SK-MEL-5 (cell line): ENCODE data around the gene SNX10. TPM values are rescaled to one million over a fixed set of nuclear protein-coding genes. Genes with fewer than 3 reads are reported as not detected.
A peak's percentile ranks its signal among the peaks of the same experiment; 100 is the strongest.
"Not testable (repeated sequence)": the region's sequence is repeated elsewhere in the genome, so short reads cannot be mapped to it uniquely, and the experiment has no call there.

Experiments
- DNase-seq: peaks from one replicate; pipeline ENCODE4 v3.0.0-alpha.2; 2016; ENCODE audit warnings: low read depth, low spot score
- in situ Hi-C: cut with HindIII; loops from 2 replicates; pipeline ENCODE4 v1.10.0; 2016; ENCODE audit warnings: low sequenced_read_pairs, high pct_unique_total_duplicates, low pct_unique_long_range_greater_than_20kb
- polyA plus RNA-seq, 2 experiments: library from polyadenylated mRNA; depleted of rRNA; stranded (reverse); fragments of >200 nt; gene quantifications; 2 replicates each; pipeline ENCODE4 v1.2.3, GENCODE V29; 2015
- total RNA-seq: library from RNA; depleted of rRNA; stranded (reverse); fragments of >200 nt; shearing (Covaris generic); gene quantifications from 2 replicates; pipeline ENCODE4 v1.2.3, GENCODE V29; 2014; rRNA removed

Gene SNX10
- 203 and 210 TPM in 2 replicates for total RNA-seq
- 190 and 243 TPM in 2 replicates for polyA plus RNA-seq (2015; cell fraction: cytosol; rRNA removed)
- polyA plus RNA-seq (2015; cell fraction: nucleus; rRNA removed) = 103 and 134 TPM in 2 replicates

GRCh38 chr7:26291699-26292538, at the start of gene SNX10:
SNX10 (plus strand) TSS chr7:26291862; CDS start chr7:26346443, 54,581 bp downstream.
- peak; percentile 84 for DNase-seq
- in situ Hi-C loops = no loop called here

- no peak for DNase-seq
- in situ Hi-C loops = no loop called here
These were observed 46.5 kb upstream of the SNX10 start for GRCh38 chr7:26245150-26245549.

- in situ Hi-C loops = no loop called here
- DNase-seq = no peak
These were observed 41.4 kb upstream of the SNX10 start for GRCh38 chr7:26250239-26250638.

GRCh38 chr7:26261866-26262265, 29.8 kb upstream of the SNX10 start:
- DNase-seq, in situ Hi-C loops: not testable (repeated sequence)

- in situ Hi-C loops = no loop called here
- no peak for DNase-seq
These were observed 26.6 kb upstream of the SNX10 start for GRCh38 chr7:26265065-26265464.

GRCh38 chr7:26265499-26266075, 26.1 kb upstream of the SNX10 start:
- in situ Hi-C loops = no loop called here
- DNase-seq = no peak

- in situ Hi-C loops = no loop called here
These were observed 24.0 kb upstream of the SNX10 start for GRCh38 chr7:26267601-26268166.

GRCh38 chr7:26275213-26275612, 16.4 kb upstream of the SNX10 start:
- DNase-seq = no peak
- in situ Hi-C loops = no loop called here

More at GRCh38 chr7:26267601-26268166, 24.0 kb upstream of the SNX10 start:
- no peak for DNase-seq

GRCh38 chr7:26278770-26279169, 12.9 kb upstream of the SNX10 start:
- in situ Hi-C loops = no loop called here
- DNase-seq = peak; percentile 73

GRCh38 chr7:26279405-26279804, 12.3 kb upstream of the SNX10 start:
- peak; percentile 66 for DNase-seq

GRCh38 chr7:26280097-26280496, 11.6 kb upstream of the SNX10 start:
- no peak for DNase-seq
- in situ Hi-C loops = no loop called here

More at GRCh38 chr7:26279405-26279804, 12.3 kb upstream of the SNX10 start:
- in situ Hi-C loops = no loop called here

- in situ Hi-C loops = no loop called here
- DNase-seq = no peak
These were observed 10.9 kb upstream of the SNX10 start for GRCh38 chr7:26280723-26281122.

GRCh38 chr7:26284477-26284876, 7.2 kb upstream of the SNX10 start:
- in situ Hi-C loops = no loop called here
- DNase-seq = no peak

GRCh38 chr7:26284995-26285632, 6.5 kb upstream of the SNX10 start:
- in situ Hi-C loops = no loop called here
- peak; percentile 85 for DNase-seq

GRCh38 chr7:26286157-26286556, 5.5 kb upstream of the SNX10 start:
- in situ Hi-C loops = no loop called here
- no peak for DNase-seq

GRCh38 chr7:26288126-26288525, 3.5 kb upstream of the SNX10 start:
- in situ Hi-C loops, DNase-seq: not testable (repeated sequence)

- no peak for DNase-seq
- in situ Hi-C loops = no loop called here
These were observed 411 bp upstream of the SNX10 start for GRCh38 chr7:26291251-26291650.
